Activated naive CD8-positive, alpha-beta T cell treated with anti-CD3 and anti-CD28 coated beads, Interleukin-2, amount 50 U/mL, for 16 hours (primary cell): Measurements from ENCODE around the gene FAM168A.

Experiments
- DNase-seq: peaks from one replicate; pipeline ENCODE4 v3.0.0-alpha.2; 2020; ENCODE audit warnings: low read depth, low spot score

Gene FAM168A

GRCh38 chr11:73367482-73368024 lies 230.4 kb downstream of the FAM168A start:
- DNase-seq = no peak

- DNase-seq = no peak
Measured at GRCh38 chr11:73366953-73367352, 231.0 kb downstream of the FAM168A start.

GRCh38 chr11:73366265-73366610 lies 231.7 kb downstream of the FAM168A start:
- no peak for DNase-seq

GRCh38 chr11:73365352-73366264 lies 232.3 kb downstream of the FAM168A start:
- DNase-seq = no peak

GRCh38 chr11:73363147-73363546 lies 234.8 kb downstream of the FAM168A start:
- no peak for DNase-seq

- DNase-seq = no peak
Measured at GRCh38 chr11:73361953-73362776, 235.7 kb downstream of the FAM168A start.

- no peak for DNase-seq
Measured at GRCh38 chr11:73360743-73361369, 237.1 kb downstream of the FAM168A start.

- no peak for DNase-seq
Measured at GRCh38 chr11:73359930-73360742, 237.8 kb downstream of the FAM168A start.

GRCh38 chr11:73359341-73359740 lies 238.6 kb downstream of the FAM168A start:
- DNase-seq = no peak

GRCh38 chr11:73358071-73358470 lies 239.8 kb downstream of the FAM168A start:
- no peak for DNase-seq

- no peak for DNase-seq
Measured at GRCh38 chr11:73356979-73357860, 240.7 kb downstream of the FAM168A start.

GRCh38 chr11:73355109-73355508 lies 242.8 kb downstream of the FAM168A start:
- DNase-seq = no peak

GRCh38 chr11:73353422-73353821 lies 244.5 kb downstream of the FAM168A start:
- no peak for DNase-seq

- no peak for DNase-seq
Measured at GRCh38 chr11:73350908-73351636, 246.8 kb downstream of the FAM168A start.
